GM10266 (cell line): Measurements from ENCODE around the gene DNM1.

Experiments
- DNase-seq: peaks from one replicate; pipeline ENCODE4 v3.0.0; 2012; ENCODE audit errors: extremely low spot score
- TF ChIP-seq, protein P1 (sequence below): IDR thresholded peaks from 2 replicates; pipeline ENCODE4 v1.5.1; 2012; ENCODE audit warnings: mild to moderate bottlenecking, low read depth; ENCODE audit not compliant: control insufficient read depth, insufficient read depth; ENCODE audit errors: missing control alignments

Gene DNM1

DNA sequence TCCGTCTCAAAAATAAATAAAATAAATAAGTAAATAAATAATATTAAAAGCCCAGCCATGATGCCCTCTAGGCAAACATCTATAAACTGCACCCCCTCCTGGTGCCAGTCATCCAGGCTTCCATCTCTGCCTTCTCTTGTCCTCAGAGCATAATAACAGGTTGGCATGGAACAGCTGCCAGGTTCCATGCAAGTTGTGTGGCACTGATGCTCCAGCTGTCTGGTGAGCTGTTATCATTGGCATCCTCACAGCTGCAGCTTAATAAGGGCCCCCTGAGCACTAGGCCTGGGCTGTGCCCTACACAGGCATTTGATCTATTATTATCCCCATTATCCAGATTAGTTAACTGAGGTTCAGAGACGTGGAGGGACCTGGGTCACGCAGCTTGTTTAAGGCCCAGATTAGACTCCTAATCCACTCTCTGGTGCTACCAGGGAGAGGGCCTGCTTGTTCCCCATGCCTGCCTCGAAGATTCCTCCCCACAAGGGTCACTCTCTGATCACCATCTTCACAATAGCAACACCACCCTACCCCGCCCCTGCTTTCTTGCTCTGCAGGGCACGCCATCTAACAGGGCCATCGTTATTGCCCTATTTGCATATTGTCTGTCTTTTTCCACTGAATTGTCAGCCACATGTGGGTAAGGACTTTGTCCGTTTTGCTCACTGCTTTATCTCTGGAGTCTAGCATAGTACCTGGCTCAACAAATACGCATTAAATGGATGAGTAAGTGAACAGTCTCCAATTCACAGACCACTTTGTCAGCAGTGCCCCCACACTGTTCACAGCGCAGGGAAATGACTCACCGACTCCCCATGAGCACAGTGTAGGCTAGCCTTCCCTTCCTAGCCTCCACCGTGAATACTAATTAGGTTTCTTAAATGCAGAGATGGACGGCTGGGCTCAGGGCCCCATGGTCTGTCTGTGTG lies 1.5 kb upstream of the DNM1 start:
- TF ChIP-seq, protein P1, sequence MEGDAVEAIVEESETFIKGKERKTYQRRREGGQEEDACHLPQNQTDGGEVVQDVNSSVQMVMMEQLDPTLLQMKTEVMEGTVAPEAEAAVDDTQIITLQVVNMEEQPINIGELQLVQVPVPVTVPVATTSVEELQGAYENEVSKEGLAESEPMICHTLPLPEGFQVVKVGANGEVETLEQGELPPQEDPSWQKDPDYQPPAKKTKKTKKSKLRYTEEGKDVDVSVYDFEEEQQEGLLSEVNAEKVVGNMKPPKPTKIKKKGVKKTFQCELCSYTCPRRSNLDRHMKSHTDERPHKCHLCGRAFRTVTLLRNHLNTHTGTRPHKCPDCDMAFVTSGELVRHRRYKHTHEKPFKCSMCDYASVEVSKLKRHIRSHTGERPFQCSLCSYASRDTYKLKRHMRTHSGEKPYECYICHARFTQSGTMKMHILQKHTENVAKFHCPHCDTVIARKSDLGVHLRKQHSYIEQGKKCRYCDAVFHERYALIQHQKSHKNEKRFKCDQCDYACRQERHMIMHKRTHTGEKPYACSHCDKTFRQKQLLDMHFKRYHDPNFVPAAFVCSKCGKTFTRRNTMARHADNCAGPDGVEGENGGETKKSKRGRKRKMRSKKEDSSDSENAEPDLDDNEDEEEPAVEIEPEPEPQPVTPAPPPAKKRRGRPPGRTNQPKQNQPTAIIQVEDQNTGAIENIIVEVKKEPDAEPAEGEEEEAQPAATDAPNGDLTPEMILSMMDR: no peak
- peak; percentile 12 for DNase-seq

DNA sequence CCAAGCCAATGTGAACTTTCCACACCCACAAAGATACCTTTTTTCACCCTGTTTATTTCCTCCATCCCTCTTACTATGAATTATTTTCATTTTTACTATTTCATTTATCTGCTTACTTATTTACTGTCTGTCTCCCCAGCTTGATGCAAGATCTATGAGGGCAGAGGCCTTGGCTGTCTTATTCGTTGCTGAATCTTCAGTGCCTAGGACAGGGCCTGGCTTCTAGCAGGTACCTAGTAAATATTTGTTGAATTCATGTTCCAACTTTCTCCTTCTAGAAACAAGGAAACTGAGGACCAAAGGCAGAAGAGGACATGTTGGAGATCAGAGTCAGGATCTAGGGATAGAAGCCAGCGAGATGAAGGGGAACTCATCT lies 543 bp upstream of the DNM1 start:
- no peak for DNase-seq
- TF ChIP-seq, protein P1: no peak

DNA sequence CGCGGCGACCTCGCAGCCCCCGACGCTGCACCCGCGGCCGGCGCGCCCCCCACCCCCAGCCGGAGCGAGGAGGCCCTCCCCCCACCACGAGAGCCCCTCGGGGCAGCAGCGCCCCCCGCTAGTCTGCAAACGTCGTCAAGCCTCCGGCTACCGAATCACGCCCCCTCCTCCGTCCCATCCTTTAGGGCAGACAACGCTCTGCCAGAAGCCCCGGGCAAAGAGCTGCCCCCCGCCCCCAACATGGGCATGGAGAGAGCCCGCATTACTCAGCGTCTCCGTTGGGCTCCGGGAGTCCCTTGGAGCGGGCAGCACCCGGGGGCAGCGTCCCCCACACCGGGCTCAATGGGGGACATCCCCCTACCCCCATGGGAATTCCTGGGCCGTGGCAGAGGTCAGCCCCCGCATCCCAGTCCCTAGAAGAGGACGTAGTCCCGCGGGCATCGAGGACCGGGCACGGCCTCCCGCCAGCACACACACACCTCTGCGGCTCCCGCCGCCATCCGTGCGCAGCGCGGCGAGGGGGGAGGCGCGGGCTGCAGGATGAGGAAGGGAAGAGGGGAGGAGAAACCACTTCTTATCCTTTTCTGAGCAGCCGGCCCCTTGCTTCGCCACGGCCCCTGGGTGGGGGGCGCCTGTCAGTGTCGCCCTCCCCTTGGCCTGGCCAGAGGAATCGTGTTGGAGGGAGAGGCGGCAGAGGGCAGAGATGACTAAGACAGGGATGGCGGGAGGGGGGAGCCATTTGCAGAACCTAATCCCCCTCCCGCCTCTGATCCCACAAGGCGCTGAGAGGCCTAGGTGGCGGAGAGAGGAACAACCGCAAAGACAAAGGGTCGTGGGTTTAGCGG lies 750 bp downstream of the DNM1 start:
- DNase-seq: no peak
- TF ChIP-seq, protein P1: no peak

DNA sequence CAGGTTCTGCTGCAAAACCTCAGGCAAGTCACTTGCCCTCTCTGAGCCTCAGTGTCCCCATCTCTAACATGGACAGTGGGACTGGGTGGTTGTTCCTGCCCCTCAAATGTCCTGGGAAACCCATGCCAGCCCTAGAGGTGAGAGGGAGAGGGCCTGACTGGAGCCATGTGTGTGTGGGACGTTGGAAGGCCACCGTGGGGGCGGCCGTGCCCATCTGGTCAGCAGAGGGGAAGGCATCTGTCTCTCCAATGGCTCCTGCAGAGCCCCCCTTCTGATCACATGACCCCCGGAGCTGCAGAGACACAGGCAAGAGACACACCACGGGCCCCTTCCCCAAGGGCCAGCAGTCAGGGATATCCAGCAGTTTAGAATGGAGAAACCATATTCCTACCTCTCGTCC lies 1.7 kb downstream of the DNM1 start:
- TF ChIP-seq, protein P1: no peak
- DNase-seq: no peak

DNA sequence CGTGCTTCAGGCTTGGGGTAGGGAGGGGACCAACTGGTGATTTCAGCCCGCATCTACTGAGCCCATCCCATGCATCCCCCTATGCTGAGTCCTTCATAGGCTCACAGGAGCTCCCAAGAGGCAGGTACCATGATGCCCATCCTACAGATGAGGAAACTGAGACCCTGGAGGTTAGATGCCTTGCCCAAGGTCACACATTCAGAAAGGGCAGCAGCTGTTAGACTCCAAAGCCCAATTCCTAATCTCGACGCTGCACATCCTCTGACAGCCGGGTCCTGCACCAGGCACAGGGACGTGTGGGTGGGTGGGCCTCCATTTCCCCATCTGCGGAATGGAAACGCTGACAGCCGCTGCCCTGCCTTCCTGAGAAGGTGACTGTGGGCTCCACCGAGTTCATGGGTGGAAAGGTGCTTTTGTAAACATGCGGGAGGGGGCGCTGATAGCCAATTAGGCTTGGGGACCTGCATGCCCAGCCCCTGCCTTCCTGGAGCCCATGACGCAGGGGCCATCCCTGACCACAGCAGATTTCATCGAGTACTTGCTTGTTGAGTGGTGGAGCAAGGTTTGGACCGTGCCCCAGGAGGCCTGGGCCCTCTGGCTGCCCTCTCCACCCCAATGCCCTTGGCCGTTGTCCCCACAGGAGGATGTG lies 2.2 kb downstream of the DNM1 start:
- TF ChIP-seq, protein P1: no peak
- DNase-seq: no peak

DNA sequence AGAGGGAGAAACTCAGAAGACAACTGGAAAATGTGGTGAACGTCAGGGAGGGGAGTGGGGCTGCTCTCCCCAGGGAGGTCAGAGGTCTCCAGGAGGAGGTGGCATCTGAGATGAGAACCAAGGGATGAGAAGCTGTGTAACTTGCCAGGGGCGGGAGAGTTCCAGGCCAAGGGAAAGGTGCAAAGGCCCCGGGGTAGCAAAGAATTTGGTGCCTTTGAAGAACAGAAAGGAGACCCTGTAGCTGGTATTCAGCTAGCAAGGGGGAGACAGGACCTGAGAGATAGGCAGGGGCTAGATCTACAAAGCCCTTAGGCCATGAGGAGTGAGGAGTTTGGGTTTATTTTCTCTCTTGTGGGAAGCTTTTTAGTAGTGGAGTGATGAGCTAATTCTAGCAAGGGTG lies 3.3 kb downstream of the DNM1 start:
- DNase-seq: no peak
- TF ChIP-seq, protein P1: no peak
